GM12878 (cell line): ENCODE results near the gene NCL. TPM values are rescaled to one million over a fixed set of nuclear protein-coding genes. Genes with fewer than 3 reads are reported as not detected.

Source experiments
- ATAC-seq: fragments of 200-7000 bp; cut with Tn5 transposase; 3 replicates; pipeline ENCODE4 v1.9.1; 2020; ENCODE audit warnings: mild to moderate bottlenecking, moderate library complexity
- BruUV-seq: library from RNA; stranded (reverse); fragments of 400-500 nt; replicated peaks from 2 replicates; lab custom pipeline; 2021; lab: Mats Ljungman, UMichigan
- CTCF ChIA-PET: fragments of 300-600 bp; sonication (Branson Sonifier 250); formaldehyde crosslinking; extraction: SDS; loops from one replicate; lab custom pipeline; 2021; ENCODE audit warnings: inconsistent platforms; lab: Yijun Ruan, JAX
- POLR2A ChIA-PET: fragments of 350-600 bp; formaldehyde crosslinking; extraction: SDS; loops from one replicate; lab custom pipeline; 2021; ENCODE audit warnings: inconsistent platforms; lab: Charles Lee
- RAD21 ChIA-PET: fragments of 300-600 bp; sonication (Branson Sonifier 250); formaldehyde crosslinking; loops from one replicate; lab custom pipeline; 2023; ENCODE audit warnings: antibody characterized with exemption; ENCODE audit not compliant: unreplicated experiment; lab: Charles Lee
- SMC1A ChIA-PET: fragments of 300-600 bp; sonication (Branson Sonifier 250); formaldehyde crosslinking; loops from one replicate; lab custom pipeline; 2023; ENCODE audit not compliant: unreplicated experiment, uncharacterized antibody; lab: Charles Lee
- DNase-seq: peaks from one replicate; pipeline ENCODE4 v3.0.0-alpha.2; 2011; ENCODE audit warnings: low read depth, low spot score
- FAIRE-seq: peaks from 3 replicates; lab custom pipeline; 2011; peaks lifted over from hg19 to GRCh38; lab: Jason Lieb, UNC
- H2AFZ ChIP-seq: 2 replicates; pipeline ENCODE4 v1.6.0; 2011; ENCODE audit warnings: low read depth, low read length, control low read depth; ENCODE audit not compliant: control insufficient read depth
- H3K27ac ChIP-seq: 2 replicates; pipeline ENCODE4 v1.5.1; 2011; ENCODE audit warnings: control low read depth; ENCODE audit not compliant: control insufficient read depth, insufficient read depth
- H3K27me3 ChIP-seq, 2 experiments: replicated peaks in 1 of 2; 2 replicates each; pipeline versions ENCODE4 v1.6.0 to v1.6.1; 2011; ENCODE audit warnings: low read length in 1 of 2; ENCODE audit not compliant: control insufficient read depth in 2 of 2, insufficient read depth in 2 of 2
- H3K36me3 ChIP-seq, 2 experiments: 2 replicates each; pipeline ENCODE4 v1.5.1; 2011; ENCODE audit warnings: low read length in 1 of 2; ENCODE audit not compliant: control insufficient read depth in 2 of 2, insufficient read depth in 2 of 2
- H3K4me1 ChIP-seq: 2 replicates; pipeline ENCODE4 v1.6.1; 2011; ENCODE audit warnings: mild to moderate bottlenecking, low read length, moderate library complexity, mixed read lengths; ENCODE audit not compliant: control insufficient read depth, insufficient read depth
- H3K4me2 ChIP-seq: 2 replicates; pipeline ENCODE4 v1.6.0; 2011; ENCODE audit warnings: control low read depth; ENCODE audit not compliant: control insufficient read depth, insufficient read depth
- H3K4me3 ChIP-seq: fragments of 200-600 bp; sonication (generic); 2 replicates; pipeline ENCODE4 v1.5.1; 2016
- H3K79me2 ChIP-seq: 2 replicates; pipeline ENCODE4 v1.6.0; 2011; ENCODE audit warnings: low read length; ENCODE audit not compliant: control insufficient read depth, insufficient read depth
- H3K9ac ChIP-seq: 2 replicates; pipeline ENCODE4 v1.8.0; 2011; ENCODE audit warnings: low read length, control low read depth, mixed read lengths; ENCODE audit not compliant: control insufficient read depth, insufficient read depth
- H3K9me3 ChIP-seq: replicated peaks from 3 replicates; pipeline ENCODE4 v1.5.1; 2011; ENCODE audit warnings: mild to moderate bottlenecking, low read length; ENCODE audit not compliant: control insufficient read depth, insufficient read depth
- H4K20me1 ChIP-seq: 2 replicates; pipeline ENCODE4 v1.6.0; 2011; ENCODE audit not compliant: control insufficient read depth, insufficient read depth
- BCLAF1 ChIP-seq: fragments of 450-650 bp; IDR thresholded peaks from 2 replicates; pipeline ENCODE4 v1.6.1; 2017; ENCODE audit warnings: antibody characterized with exemption, mild to moderate bottlenecking, moderate library complexity
- EP300 ChIP-seq, 2 experiments: fragments of 150-350 bp in 1 of 2; IDR thresholded peaks; 2 replicates each; pipeline ENCODE4 v1.6.1; 2011 to 2012; ENCODE audit warnings: low read depth in 2 of 2, low read length in 2 of 2, borderline replicate concordance in 1 of 2, improper control_type of control experiment in 1 of 2, inconsistent platforms in 1 of 2; ENCODE audit not compliant: control insufficient read depth in 1 of 2
- FOXK2 ChIP-seq: fragments of 450-650 bp; IDR thresholded peaks from 2 replicates; pipeline ENCODE4 v1.6.1; 2017; ENCODE audit warnings: mild to moderate bottlenecking, moderate library complexity
- HDGF ChIP-seq: fragments of 450-650 bp; IDR thresholded peaks from 2 replicates; pipeline ENCODE4 v1.6.1; 2016; ENCODE audit warnings: antibody characterized with exemption
- MXI1 ChIP-seq: fragments of 150-350 bp; IDR thresholded peaks from 2 replicates; pipeline ENCODE4 v1.6.1; 2011; ENCODE audit warnings: low read depth, mild to moderate bottlenecking, inconsistent platforms, low read length, improper control_type of control experiment
- NR2C1 ChIP-seq: fragments of 450-650 bp; IDR thresholded peaks from 2 replicates; pipeline ENCODE4 v1.6.1; 2017; ENCODE audit warnings: antibody characterized with exemption, mild to moderate bottlenecking, moderate library complexity
- PKNOX1 ChIP-seq: fragments of 450-650 bp; IDR thresholded peaks from 2 replicates; pipeline ENCODE4 v1.6.1; 2016; ENCODE audit warnings: mild to moderate bottlenecking
- POLR2AphosphoS5 ChIP-seq: IDR thresholded peaks from 2 replicates; pipeline ENCODE4 v1.6.1; 2011; ENCODE audit warnings: mild to moderate bottlenecking, low read length, inconsistent platforms
- RAD21 ChIP-seq: IDR thresholded peaks from 2 replicates; pipeline ENCODE4 v1.6.1; 2011; ENCODE audit warnings: mild to moderate bottlenecking, low read depth, low read length, moderate library complexity; ENCODE audit not compliant: insufficient read depth
- STAT3 ChIP-seq: IDR thresholded peaks from 2 replicates; pipeline ENCODE4 v1.6.1; 2011; ENCODE audit warnings: low read depth, low read length, improper control_type of control experiment
- SUZ12 ChIP-seq: fragments of 200-600 bp; sonication (generic); IDR thresholded peaks from one replicate; pipeline ENCODE4 v1.6.1; 2018; ENCODE audit warnings: antibody characterized with exemption, mild to moderate bottlenecking; ENCODE audit not compliant: unreplicated experiment
- ZBED1 ChIP-seq: IDR thresholded peaks from 2 replicates; pipeline ENCODE4 v1.6.1; 2016; ENCODE audit warnings: borderline replicate concordance
- ZSCAN29 ChIP-seq: fragments of 450-650 bp; IDR thresholded peaks from 2 replicates; pipeline ENCODE4 v1.6.1; 2017; ENCODE audit warnings: mild to moderate bottlenecking, moderate library complexity
- WGBS: methylation state at CpG from one replicate; pipeline ENCODE4 v1.1.6; 2016; ENCODE audit warnings: low lambda C conversion rate; ENCODE audit not compliant: insufficient replicate concordance, insufficient coverage; ENCODE audit errors: missing lambda C conversion rate; 5-methylcytosine and 5-hydroxymethylcytosine counted together
- in situ Hi-C: fragments of 300-500 bp; cut with MboI; formaldehyde crosslinking; loops from 9 replicates; pipeline ENCODE4 v1.14.3; 2018; ENCODE audit warnings: mixed read lengths
- intact Hi-C: fragments of 100-400 bp; cut with micrococcal nuclease; formaldehyde crosslinking; loops from one replicate; pipeline ENCODE4 v1.14.2; 2022; ENCODE audit not compliant: unreplicated experiment
- polyA plus RNA-seq, 11 experiments: library from polyadenylated mRNA; depleted of rRNA in 4 of 11; unstranded in 6 of 11; stranded (reverse) in 5 of 11; fragments of >200 nt; fragmentation: Nextera tagmentation in 4 of 11; fragmentation: Illumina TruSeq in 1 of 11; extraction: Ambion mirVana in 4 of 11; extraction: Trizol in 1 of 11; gene quantifications; 1 replicate in 1 of 11; 2 replicates in 10 of 11; pipeline versions ENCODE4 v1.2.1 to v1.2.3, GENCODE V29; 2011 to 2016; ENCODE audit warnings: inconsistent platforms in 2 of 11, missing spikeins in 2 of 11, low read depth in 1 of 11
- total RNA-seq, 4 experiments: library from RNA; depleted of rRNA in 3 of 4; stranded (reverse); fragments of >200 nt in 3 of 4; fragmentation: Illumina TruSeq in 1 of 4; extraction: Trizol in 1 of 4; gene quantifications; 2 replicates each; pipeline versions ENCODE4 v1.2.1 to v1.2.3, GENCODE V29; 2013 to 2021

NCL gene
- total and polyA plus RNA-seq, 10 of the 15 experiments (the other 5 are each of a cell fraction or from before 2014, with no cell fraction given), result 123 to 1,207 (median 529) TPM

- Histone ChIP-seq H2AFZ (no peak overlapping the region), H3K79me2 (no peaks in the 10 kb centered on the region), H3K27ac (no peak overlapping the region), H3K4me1 (no peaks in the 10 kb centered on the region), H3K36me3 (no peaks in the 10 kb centered on the region; a peak in 1 of 4 replicates), H3K9ac (no peak overlapping the region), H3K27me3 (no peaks in the 10 kb centered on the region), H3K9me3 (no peaks in the 10 kb centered on the region), H3K4me2 (no peak overlapping the region), H3K4me3 (no peak overlapping the region), H4K20me1 (no peaks in the 10 kb centered on the region)
- SMC1A ChIA-PET, result interaction anchor here (1.0 kb wide), 1 partner anchor 10 kb away, joined by 3 read pairs; no protein-coding TSS in a partner anchor
- POLR2A ChIA-PET, result interaction anchor here (0.7 kb wide), 1 partner anchor 12 kb away, joined by 3 read pairs; no protein-coding TSS in a partner anchor
- ATAC-seq (no peak), DNase-seq (no peak), FAIRE-seq (no peak)
- in situ Hi-C loops, result no loop called here
- BruUV-seq, result no TSS peak
- RAD21 ChIA-PET, result no interaction called here
- intact Hi-C loops, result no loop called here
- no peak for TF ChIP-seq MXI1
- CTCF ChIA-PET, result interaction anchor here (0.9 kb wide), 1 partner anchor 22 kb away, joined by 3 read pairs; no protein-coding TSS in a partner anchor
These were observed 38.3 kb upstream of the NCL start for GRCh38 chr2:231502596-231502995.

GRCh38 chr2:231497651-231498050 lies 33.4 kb upstream of the NCL start:
- no peaks in the 10 kb centered on the region for H3K79me2 ChIP-seq
- WGBS, result 96% methylated on average over 1 of the region's 1 CpG
- H3K9me3 ChIP-seq, result no peaks in the 10 kb centered on the region
- SMC1A ChIA-PET, result no interaction called here
- no peak for DNase-seq
- intact Hi-C loops, result no loop called here
- no peak overlapping the region for H3K9ac ChIP-seq
- CTCF ChIA-PET, result no interaction called here
- POLR2A ChIA-PET, result no interaction called here
- no peak overlapping the region for H3K4me3 ChIP-seq
- no peaks in the 10 kb centered on the region for H3K27me3 ChIP-seq
- ATAC-seq, result no peak
- H3K4me2 ChIP-seq, result no peak overlapping the region
- H2AFZ ChIP-seq, result no peak overlapping the region
- no peaks in the 10 kb centered on the region for H3K36me3 ChIP-seq
- no peak for FAIRE-seq
- in situ Hi-C loops, result no loop called here
- no peaks in the 10 kb centered on the region for H4K20me1 ChIP-seq
- H3K4me1 ChIP-seq, result peaks cover 5% of the 10 kb centered on the region; the same call in 1 of the 2 replicates
- RAD21 ChIA-PET, result no interaction called here
- no TSS peak for BruUV-seq
- H3K27ac ChIP-seq, result no peak overlapping the region
- TF ChIP-seq ZBED1 (no peak), STAT3 (no peak), SUZ12 (no peak), HDGF (no peak), BCLAF1 (no peak), EP300 (IDR thresholded peaks at IDR 0.05; ENCODE audit: borderline replicate concordance in 1 of 2, control insufficient read depth in 1 of 2, low read depth in 2 of 2, low read length in 2 of 2) (no peak), NR2C1 (no peak), PKNOX1 (no peak), ZSCAN29 (no peak), FOXK2 (no peak), RAD21 (no peak), POLR2AphosphoS5 (no peak)
